H1 (cell line): Measurements from ENCODE around the gene IGF2R. TPM values are rescaled to one million over a fixed set of nuclear protein-coding genes. Genes with fewer than 3 reads are reported as not detected.

Experiments used
- CTCF ChIA-PET: fragments of 300-600 bp; sonication (Branson Sonifier 250); formaldehyde crosslinking; loops from one replicate; lab custom pipeline; 2021; ENCODE audit not compliant: partially characterized antibody; lab: Charles Lee
- POLR2A ChIA-PET: fragments of 300-600 bp; sonication (Branson Sonifier 250); formaldehyde crosslinking; loops from one replicate; lab custom pipeline; 2021; ENCODE audit warnings: inconsistent platforms; ENCODE audit not compliant: partially characterized antibody; lab: Charles Lee
- DNase-seq, 2 experiments: peaks; one replicate each; pipeline versions ENCODE4 v3.0.0 to v3.0.0-alpha.2; 2010 to 2022; ENCODE audit warnings: low spot score in 2 of 2, low read depth in 1 of 2, mixed read lengths in 1 of 2
- FAIRE-seq: peaks from 2 replicates; lab custom pipeline; 2011; peaks lifted over from hg19 to GRCh38; lab: Jason Lieb, UNC
- H2AFZ ChIP-seq: 2 replicates; pipeline ENCODE4 v1.8.1; 2012; ENCODE audit warnings: low read length, inconsistent platforms
- H2AK5ac ChIP-seq: 2 replicates; pipeline ENCODE4 v1.6.1; 2013; ENCODE audit warnings: low read depth, low read length
- H2BK120ac ChIP-seq: replicated peaks from 2 replicates; pipeline ENCODE3; 2013; ENCODE audit warnings: low read depth, low read length, inconsistent platforms
- H2BK12ac ChIP-seq: 2 replicates; pipeline ENCODE4 v1.6.1; 2013; ENCODE audit warnings: low read depth, low read length
- H2BK15ac ChIP-seq: 2 replicates; pipeline ENCODE4 v1.6.1; 2013; ENCODE audit warnings: low read length
- H2BK20ac ChIP-seq: 2 replicates; pipeline ENCODE4 v1.6.1; 2013; ENCODE audit warnings: low read length
- H2BK5ac ChIP-seq: 2 replicates; pipeline ENCODE4 v1.6.1; 2013; ENCODE audit warnings: low read depth, low read length
- H3K14ac ChIP-seq: 2 replicates; pipeline ENCODE4 v1.6.1; 2013; ENCODE audit warnings: inconsistent platforms; ENCODE audit not compliant: insufficient read length
- H3K18ac ChIP-seq: 2 replicates; pipeline ENCODE4 v1.6.1; 2013; ENCODE audit warnings: low read length; ENCODE audit errors: extremely low read depth
- H3K23ac ChIP-seq: 2 replicates; pipeline ENCODE4 v1.6.1; 2013; ENCODE audit warnings: inconsistent platforms; ENCODE audit not compliant: insufficient read length
- H3K23me2 ChIP-seq: 2 replicates; pipeline ENCODE4 v1.6.1; 2013; ENCODE audit warnings: low read depth, low read length
- H3K27ac ChIP-seq: 2 replicates; pipeline ENCODE4 v1.6.1; 2011; ENCODE audit warnings: low read depth, low read length, inconsistent platforms
- H3K27me3 ChIP-seq, 4 experiments: replicated peaks in 1 of 4; 1 replicate in 1 of 4; 2 replicates in 3 of 4; pipeline versions ENCODE4 v1.6.1 to v1.8.1; 2011 to 2013; ENCODE audit warnings: low read length in 3 of 4, mild to moderate bottlenecking in 3 of 4, inconsistent platforms in 2 of 4, mixed read lengths in 2 of 4, moderate library complexity in 1 of 4; ENCODE audit not compliant: control insufficient read depth in 3 of 4, insufficient read depth in 3 of 4; ENCODE audit errors: extremely low read depth in 1 of 4
- H3K36me3 ChIP-seq, 4 experiments: 2 replicates each; pipeline versions ENCODE4 v1.6.1 to v1.8.1; 2011 to 2013; ENCODE audit warnings: mild to moderate bottlenecking in 4 of 4, low read length in 3 of 4, moderate library complexity in 2 of 4, control low read depth in 1 of 4, inconsistent platforms in 1 of 4; ENCODE audit not compliant: insufficient read depth in 4 of 4, control insufficient read depth in 2 of 4
- H3K4ac ChIP-seq: replicated peaks from 2 replicates; pipeline ENCODE3; 2013; ENCODE audit warnings: low read length, low read depth, mixed read lengths, inconsistent platforms; ENCODE audit not compliant: insufficient read length
- H3K4me1 ChIP-seq, 4 experiments: replicated peaks in 1 of 4; 1 replicate in 1 of 4; 2 replicates in 3 of 4; pipeline versions ENCODE4 v1.6.1 to v1.8.1; 2011 to 2013; ENCODE audit warnings: low read length in 3 of 4, inconsistent platforms in 2 of 4, mixed read lengths in 1 of 4; ENCODE audit not compliant: insufficient read depth in 4 of 4, control insufficient read depth in 3 of 4
- H3K4me2 ChIP-seq, 2 experiments: 2 replicates each; pipeline versions ENCODE4 v1.6.1 to v1.8.1; 2011 to 2013; ENCODE audit warnings: low read depth in 2 of 2, low read length in 2 of 2, control low read depth in 1 of 2, inconsistent platforms in 1 of 2, mild to moderate bottlenecking in 1 of 2; ENCODE audit not compliant: insufficient read depth in 1 of 2
- H3K4me3 ChIP-seq, 4 experiments: fragments of 200-600, 300-600 bp in 1 of 4; sonication (generic), shearing (Covaris generic), sonication (Bioruptor Twin) in 1 of 4; 2 replicates each; pipeline versions ENCODE4 v1.5.1 to v1.8.1; 2011 to 2016; ENCODE audit warnings: low read length in 4 of 4, low read depth in 3 of 4, control low read depth in 2 of 4, inconsistent platforms in 2 of 4, mild to moderate bottlenecking in 2 of 4, mixed read lengths in 1 of 4, moderate library complexity in 1 of 4; ENCODE audit not compliant: insufficient read depth in 2 of 4; ENCODE audit errors: extremely low read depth in 1 of 4
- H3K56ac ChIP-seq: replicated peaks from 2 replicates; pipeline ENCODE3; 2013; ENCODE audit warnings: low read depth, mild to moderate bottlenecking, mixed read lengths, low read length, inconsistent platforms; ENCODE audit not compliant: insufficient read length
- H3K79me1 ChIP-seq: 2 replicates; pipeline ENCODE4 v1.6.1; 2013; ENCODE audit warnings: low read depth, low read length, control low read depth
- H3K79me2 ChIP-seq, 2 experiments: 2 replicates each; pipeline versions ENCODE4 v1.6.1 to v1.8.1; 2012 to 2013; ENCODE audit warnings: low read length in 2 of 2, mild to moderate bottlenecking in 2 of 2, inconsistent platforms in 1 of 2; ENCODE audit not compliant: insufficient read depth in 2 of 2, control insufficient read depth in 1 of 2
- H3K9ac ChIP-seq, 4 experiments: replicated peaks in 1 of 4; 1 replicate in 1 of 4; 2 replicates in 3 of 4; pipeline versions ENCODE4 v1.6.1 to v1.8.1; 2011 to 2013; ENCODE audit warnings: low read depth in 3 of 4, low read length in 3 of 4, control low read depth in 2 of 4, mild to moderate bottlenecking in 2 of 4, moderate library complexity in 2 of 4, inconsistent platforms in 1 of 4; ENCODE audit errors: extremely low read depth in 1 of 4
- H3K9me3 ChIP-seq, 2 experiments: 2 replicates each; pipeline versions ENCODE4 v1.6.1 to v1.8.1; 2012 to 2013; ENCODE audit warnings: mild to moderate bottlenecking in 2 of 2, moderate library complexity in 2 of 2, control low read depth in 1 of 2, inconsistent platforms in 1 of 2, low read depth in 1 of 2, low read length in 1 of 2, mixed read lengths in 1 of 2; ENCODE audit not compliant: insufficient read depth in 2 of 2
- H4K20me1 ChIP-seq, 2 experiments: replicated peaks in 1 of 2; 2 replicates each; pipeline versions ENCODE3 to v1.8.1; 2011 to 2013; ENCODE audit warnings: inconsistent platforms in 2 of 2, low read length in 2 of 2, mild to moderate bottlenecking in 1 of 2; ENCODE audit not compliant: insufficient read depth in 2 of 2, control insufficient read depth in 1 of 2
- H4K5ac ChIP-seq: 2 replicates; pipeline ENCODE4 v1.6.1; 2013; ENCODE audit warnings: low read length, low read depth, mixed read lengths, inconsistent platforms; ENCODE audit not compliant: insufficient read length
- H4K8ac ChIP-seq: 2 replicates; pipeline ENCODE4 v1.8.0; 2013; ENCODE audit warnings: mild to moderate bottlenecking, moderate library complexity, low read length, inconsistent platforms; ENCODE audit not compliant: insufficient read depth; ENCODE audit errors: extremely low read depth
- H4K91ac ChIP-seq: replicated peaks from 2 replicates; pipeline ENCODE3; 2013; ENCODE audit warnings: low read length, mixed read lengths, inconsistent platforms; ENCODE audit not compliant: insufficient read length
- BACH1 ChIP-seq: IDR thresholded peaks from 2 replicates; pipeline ENCODE4 v1.6.1; 2012; ENCODE audit warnings: low read length, improper control_type of control experiment
- BRCA1 ChIP-seq: IDR thresholded peaks from 2 replicates; pipeline ENCODE4 v1.6.1; 2012; ENCODE audit warnings: low read depth, low read length, improper control_type of control experiment
- CBX5 ChIP-seq: fragments of 300-800, 300-1000 bp; sonication (generic); IDR thresholded peaks from 2 replicates; pipeline ENCODE4 v1.7.1; 2016; ENCODE audit warnings: antibody characterized with exemption, low read length, low read depth
- CBX8 ChIP-seq: fragments of 300-800, 300-1000 bp; sonication (generic); IDR thresholded peaks from 2 replicates; pipeline ENCODE4 v1.7.1; 2016; ENCODE audit warnings: low read depth, low read length, borderline replicate concordance
- CTBP2 ChIP-seq: IDR thresholded peaks from 2 replicates; pipeline ENCODE4 v1.7.0; 2011; ENCODE audit warnings: borderline replicate concordance, mild to moderate bottlenecking, moderate library complexity, mixed read lengths, low read length; ENCODE audit not compliant: insufficient read depth, insufficient read length
- HDAC2 ChIP-seq, 2 experiments: fragments of 300-600 bp in 1 of 2; sonication (generic) in 1 of 2; IDR thresholded peaks; 2 replicates each; pipeline ENCODE4 v1.6.1; 2011 to 2012; ENCODE audit warnings: low read depth in 2 of 2, low read length in 2 of 2, mild to moderate bottlenecking in 2 of 2, moderate library complexity in 2 of 2, borderline replicate concordance in 1 of 2, inconsistent platforms in 1 of 2
- HDAC6 ChIP-seq: IDR thresholded peaks from one replicate; pipeline ENCODE4 v1.7.1; 2012; ENCODE audit warnings: low read depth, mild to moderate bottlenecking, inconsistent platforms, low read length, moderate library complexity
- RNF2 ChIP-seq: fragments of 200-900, 300-1000 bp; sonication (generic); IDR thresholded peaks from 2 replicates; pipeline ENCODE4 v1.7.1; 2016; ENCODE audit warnings: borderline replicate concordance, low read depth, mild to moderate bottlenecking, antibody characterized with exemption, low read length; ENCODE audit not compliant: poor library complexity, severe bottlenecking; ENCODE audit errors: missing control alignments
- SIRT6 ChIP-seq: IDR thresholded peaks from one replicate; pipeline ENCODE4 v1.7.1; 2012; ENCODE audit warnings: low read length, inconsistent platforms
- SUZ12 ChIP-seq: fragments of 200-600 bp; sonication (generic); IDR thresholded peaks from 2 replicates; pipeline ENCODE4 v1.6.1; 2012; ENCODE audit warnings: mild to moderate bottlenecking, inconsistent platforms, low read length, moderate library complexity, mixed read lengths
- WGBS, 2 experiments: shearing (Covaris generic) in 1 of 2; methylation state at CpG; one replicate each; pipeline versions ENCODE4 v1.1.6 to v1.1.7; 2013 to 2015; ENCODE audit warnings: low lambda C conversion rate in 2 of 2, mixed read lengths in 2 of 2, inconsistent platforms in 1 of 2, low coverage in 1 of 2, missing lambda C conversion rate in 1 of 2; ENCODE audit not compliant: insufficient replicate concordance in 2 of 2, insufficient coverage in 1 of 2, insufficient read length in 1 of 2; ENCODE audit errors: extremely low coverage in 1 of 2, missing lambda C conversion rate in 1 of 2; 5-methylcytosine and 5-hydroxymethylcytosine counted together
- polyA plus RNA-seq, 7 experiments: library from polyadenylated mRNA; depleted of rRNA in 3 of 7; stranded (reverse) in 5 of 7; unstranded in 2 of 7; fragments of >200 nt in 5 of 7; fragments of 200-250 nt in 2 of 7; gene quantifications; 1 replicate in 5 of 7; 2 replicates in 1 of 7; 4 replicates in 1 of 7; pipeline versions ENCODE4 v1.2.1 to v1.2.3, GENCODE V29; 2011 to 2013; ENCODE audit warnings: missing spikeins in 2 of 7, mixed read lengths in 2 of 7
- total RNA-seq: library from RNA; stranded (reverse); fragmentation: NEBNext Ultra II Directional; extraction: Animal tissue kit (Norgen Biotek cat#: 25700); gene quantifications from 2 replicates; pipeline ENCODE4 v1.2.1, GENCODE V29; 2021
- TF ChIP-seq, protein P1 (sequence below): IDR thresholded peaks from 2 replicates; pipeline ENCODE4 v1.6.1; 2012; ENCODE audit warnings: low read length, inconsistent platforms

IGF2R gene
- total and polyA plus RNA-seq, 2 of the 8 experiments (the other 6 are each of a cell fraction or from before 2014, with no cell fraction given): 20.6 to 74.1 TPM

DNA sequence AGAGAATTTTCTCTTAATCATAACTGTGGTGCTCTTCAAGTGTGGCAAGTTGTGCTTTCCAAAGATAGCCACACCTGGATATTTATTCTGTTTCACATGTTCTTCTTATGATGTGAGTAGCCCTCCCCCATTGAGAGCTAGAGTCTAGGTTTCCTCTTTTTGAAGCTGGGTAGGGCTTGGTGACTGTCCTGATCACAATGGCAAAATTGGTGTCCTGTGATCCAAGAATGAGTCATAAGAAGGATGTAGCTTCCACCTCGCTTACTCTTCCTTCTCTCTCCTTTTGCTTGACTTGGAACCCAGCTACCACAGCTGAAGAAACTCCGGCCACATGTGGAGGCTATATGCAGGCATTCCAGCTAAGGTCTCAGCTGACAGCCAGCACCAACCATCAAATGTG is 7.4 kb upstream of the IGF2R start:
- H3K4me2 ChIP-seq: no peak overlapping the region
- no peak overlapping the region for H2BK12ac ChIP-seq
- H4K5ac ChIP-seq: no peak overlapping the region
- no peak overlapping the region for H2BK20ac ChIP-seq
- no peak overlapping the region for H3K4ac ChIP-seq
- WGBS, 2 experiments: 92% methylated on average over 2 of the region's 2 CpGs; no CpG with 5 or more reads in 1 of the 2 experiments
- H3K27ac ChIP-seq: no peak overlapping the region
- DNase-seq (peak in 1 of 2 experiments; percentile 14), FAIRE-seq (no peak)
- no peaks in the 10 kb centered on the region for H3K4me1 ChIP-seq
- CTCF ChIA-PET: interaction anchor here (0.8 kb wide), 1 partner anchor 18 kb away, joined by 3 read pairs; no protein-coding TSS in a partner anchor
- no peak overlapping the region for H3K18ac ChIP-seq
- no peaks in the 10 kb centered on the region for H3K9me3 ChIP-seq
- H4K20me1 ChIP-seq: no peaks in the 10 kb centered on the region
- H2BK120ac ChIP-seq: no peak overlapping the region
- H3K79me1 ChIP-seq: no peaks in the 10 kb centered on the region
- no peak overlapping the region for H2AFZ ChIP-seq
- no peak overlapping the region for H2BK15ac ChIP-seq
- H3K9ac ChIP-seq: no peak overlapping the region
- H3K27me3 ChIP-seq: peaks cover 0 to 7% (median 0%) of the 10 kb centered on the region in 4 experiments; a peak in 1 of 7 replicates
- no peak overlapping the region for H4K91ac ChIP-seq
- H4K8ac ChIP-seq: no peak overlapping the region
- H2AK5ac ChIP-seq: no peak overlapping the region
- H3K23me2 ChIP-seq: no peaks in the 10 kb centered on the region
- no peak overlapping the region for H3K4me3 ChIP-seq
- no peak overlapping the region for H2BK5ac ChIP-seq
- no peaks in the 10 kb centered on the region for H3K79me2 ChIP-seq
- no peak overlapping the region for H3K14ac ChIP-seq
- no peak overlapping the region for H3K56ac ChIP-seq
- no peaks in the 10 kb centered on the region for H3K36me3 ChIP-seq
- H3K23ac ChIP-seq: no peak overlapping the region
- POLR2A ChIA-PET: no interaction called here
- TF ChIP-seq BACH1 (no peak), RNF2 (no peak), CTBP2 (no peak), SIRT6 (no peak), HDAC2 (IDR thresholded peaks at IDR 0.05; ENCODE audit: borderline replicate concordance in 1 of 2, low read depth in 2 of 2, low read length in 2 of 2) (no peak), CBX8 (no peak), CBX5 (no peak), SUZ12 (no peak), BRCA1 (no peak), HDAC6 (no peak)
- TF ChIP-seq, protein P1, sequence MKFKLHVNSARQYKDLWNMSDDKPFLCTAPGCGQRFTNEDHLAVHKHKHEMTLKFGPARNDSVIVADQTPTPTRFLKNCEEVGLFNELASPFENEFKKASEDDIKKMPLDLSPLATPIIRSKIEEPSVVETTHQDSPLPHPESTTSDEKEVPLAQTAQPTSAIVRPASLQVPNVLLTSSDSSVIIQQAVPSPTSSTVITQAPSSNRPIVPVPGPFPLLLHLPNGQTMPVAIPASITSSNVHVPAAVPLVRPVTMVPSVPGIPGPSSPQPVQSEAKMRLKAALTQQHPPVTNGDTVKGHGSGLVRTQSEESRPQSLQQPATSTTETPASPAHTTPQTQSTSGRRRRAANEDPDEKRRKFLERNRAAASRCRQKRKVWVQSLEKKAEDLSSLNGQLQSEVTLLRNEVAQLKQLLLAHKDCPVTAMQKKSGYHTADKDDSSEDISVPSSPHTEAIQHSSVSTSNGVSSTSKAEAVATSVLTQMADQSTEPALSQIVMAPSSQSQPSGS: no peak
